Neural crest cell (in vitro differentiated cells): Measurements from ENCODE around the gene BCLAF1. TPM values are rescaled to one million over a fixed set of nuclear protein-coding genes. Genes with fewer than 3 reads are reported as not detected.
A peak's percentile ranks its signal among the peaks of the same experiment; 100 is the strongest.

Experiments used
- DNase-seq: peaks from one replicate; pipeline ENCODE4 v3.0.0; 2021; ENCODE audit warnings: low read depth, mixed read lengths, low spot score
- H3K27ac Mint-ChIP-seq: one replicate; pipeline ENCODE4 v1.8.0; 2021; ENCODE audit warnings: mild to moderate bottlenecking, mixed read lengths; ENCODE audit not compliant: unreplicated experiment
- H3K27me3 Mint-ChIP-seq: 2 replicates; pipeline ENCODE4 v1.8.0; 2021; ENCODE audit warnings: low read depth, mild to moderate bottlenecking, mixed read lengths
- H3K36me3 Mint-ChIP-seq: 2 replicates; pipeline ENCODE4 v1.8.0; 2021; ENCODE audit warnings: low read depth, mild to moderate bottlenecking, mixed read lengths
- H3K4me1 Mint-ChIP-seq: 2 replicates; pipeline ENCODE4 v1.8.0; 2021; ENCODE audit warnings: mixed read lengths
- H3K4me3 Mint-ChIP-seq: one replicate; pipeline ENCODE4 v1.8.0; 2021; ENCODE audit warnings: mild to moderate bottlenecking, mixed read lengths
- H3K9me3 Mint-ChIP-seq: 2 replicates; pipeline ENCODE4 v1.8.0; 2021; ENCODE audit warnings: mixed read lengths
- total RNA-seq: library from RNA; stranded (reverse); gene quantifications from 2 replicates; pipeline ENCODE4 v1.2.1, GENCODE V29; 2021
- TF ChIP-seq, protein P1 (sequence below): fragments of 200-600 bp; sonication (generic); conservative IDR thresholded peaks from 2 replicates; pipeline ENCODE4 v1.5.0; 2021; ENCODE audit warnings: antibody characterized with exemption, mild to moderate bottlenecking

The BCLAF1 gene
- total RNA-seq, 1 donor from 2014 or later, result 253 TPM

DNA sequence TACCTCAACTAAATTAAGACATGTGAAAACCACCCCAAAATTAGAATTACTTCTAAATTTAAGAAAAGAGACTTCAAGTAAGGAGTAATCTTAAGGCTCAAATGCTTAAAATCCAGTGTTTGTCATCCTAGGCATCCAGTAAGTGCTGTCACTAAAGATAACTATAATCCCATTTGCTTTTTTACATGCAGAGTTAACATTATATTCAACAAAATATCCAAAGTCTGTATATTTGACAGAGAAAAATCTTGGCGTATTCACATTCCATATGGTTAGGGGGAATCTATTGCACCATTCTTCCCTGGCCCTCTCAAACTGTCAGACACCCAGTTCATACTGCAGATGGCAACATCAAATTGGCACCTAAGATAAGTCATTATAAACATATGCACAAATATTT is 56.9 kb downstream of the BCLAF1 start:
- Mint-ChIP-seq H3K27me3 (no peaks in the 10 kb centered on the region), H3K36me3 (peaks cover 5% of the 10 kb centered on the region), H3K9me3 (no peaks in the 10 kb centered on the region), H3K4me1 (no peaks in the 10 kb centered on the region), H3K4me3 (no peak overlapping the region), H3K27ac (no peak overlapping the region)
- DNase-seq, result no peak
- TF ChIP-seq, protein P1, sequence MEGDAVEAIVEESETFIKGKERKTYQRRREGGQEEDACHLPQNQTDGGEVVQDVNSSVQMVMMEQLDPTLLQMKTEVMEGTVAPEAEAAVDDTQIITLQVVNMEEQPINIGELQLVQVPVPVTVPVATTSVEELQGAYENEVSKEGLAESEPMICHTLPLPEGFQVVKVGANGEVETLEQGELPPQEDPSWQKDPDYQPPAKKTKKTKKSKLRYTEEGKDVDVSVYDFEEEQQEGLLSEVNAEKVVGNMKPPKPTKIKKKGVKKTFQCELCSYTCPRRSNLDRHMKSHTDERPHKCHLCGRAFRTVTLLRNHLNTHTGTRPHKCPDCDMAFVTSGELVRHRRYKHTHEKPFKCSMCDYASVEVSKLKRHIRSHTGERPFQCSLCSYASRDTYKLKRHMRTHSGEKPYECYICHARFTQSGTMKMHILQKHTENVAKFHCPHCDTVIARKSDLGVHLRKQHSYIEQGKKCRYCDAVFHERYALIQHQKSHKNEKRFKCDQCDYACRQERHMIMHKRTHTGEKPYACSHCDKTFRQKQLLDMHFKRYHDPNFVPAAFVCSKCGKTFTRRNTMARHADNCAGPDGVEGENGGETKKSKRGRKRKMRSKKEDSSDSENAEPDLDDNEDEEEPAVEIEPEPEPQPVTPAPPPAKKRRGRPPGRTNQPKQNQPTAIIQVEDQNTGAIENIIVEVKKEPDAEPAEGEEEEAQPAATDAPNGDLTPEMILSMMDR, result no peak

DNA sequence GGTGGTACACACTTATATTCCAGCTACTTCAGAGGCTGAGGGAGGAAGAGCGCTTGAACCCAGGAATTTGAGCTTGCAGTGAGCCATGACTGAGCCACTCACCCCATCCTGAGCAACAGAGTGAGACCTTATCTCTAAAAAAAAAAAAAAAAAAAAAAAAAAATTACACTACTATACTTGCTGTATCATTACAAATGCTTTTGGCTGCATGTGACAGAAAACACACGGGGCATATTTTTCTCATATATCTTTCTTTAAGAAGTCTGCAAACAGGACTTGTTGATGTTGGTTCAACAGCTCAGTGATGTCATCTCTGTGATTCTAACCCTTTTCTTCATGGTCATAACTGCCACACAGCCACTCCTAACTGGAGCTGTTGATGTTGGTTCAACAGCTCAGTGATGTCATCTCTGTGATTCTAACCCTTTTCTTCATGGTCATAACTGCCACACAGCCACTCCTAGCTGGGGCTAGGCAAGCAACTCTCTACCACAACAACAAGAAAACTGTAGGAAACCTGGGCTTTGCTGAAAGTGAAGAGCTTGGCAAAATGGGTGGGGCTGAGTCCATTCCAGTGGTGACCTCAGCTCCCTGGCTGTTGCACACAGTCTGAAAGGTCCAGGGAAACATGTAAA is 59.3 kb downstream of the BCLAF1 start:
- DNase-seq, result no peak
- TF ChIP-seq, protein P1, result no peak
- Mint-ChIP-seq H3K4me3 (no peak overlapping the region), H3K27ac (no peak overlapping the region), H3K9me3 (peaks cover 5% of the 10 kb centered on the region), H3K4me1 (peaks cover 6% of the 10 kb centered on the region), H3K36me3 (peaks cover 5% of the 10 kb centered on the region), H3K27me3 (no peaks in the 10 kb centered on the region)

DNA sequence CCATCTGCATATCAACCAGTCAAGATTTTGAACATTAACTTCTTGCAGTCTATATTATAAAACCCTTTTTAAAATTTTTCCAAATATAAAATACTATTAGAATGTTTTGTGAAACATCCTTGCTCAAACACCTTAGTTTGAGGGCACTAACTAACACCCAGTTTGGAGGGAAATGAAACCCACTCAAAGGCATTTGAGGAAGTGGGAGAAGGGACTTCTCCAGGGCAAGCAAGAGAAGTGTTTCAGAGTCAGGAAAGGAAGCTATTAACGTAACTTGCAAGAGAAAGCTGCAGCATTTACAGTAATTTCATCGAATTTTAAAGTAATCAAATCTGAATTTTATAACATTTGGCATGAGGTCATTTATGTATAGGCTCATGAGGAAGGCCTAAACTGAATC is 60.8 kb downstream of the BCLAF1 start:
- Mint-ChIP-seq H3K27ac (no peak overlapping the region), H3K9me3 (peaks cover 5% of the 10 kb centered on the region), H3K27me3 (no peaks in the 10 kb centered on the region), H3K4me1 (peaks cover 6% of the 10 kb centered on the region), H3K36me3 (peaks cover 2% of the 10 kb centered on the region), H3K4me3 (no peak overlapping the region)
- no peak for DNase-seq
- TF ChIP-seq, protein P1, result no peak

DNA sequence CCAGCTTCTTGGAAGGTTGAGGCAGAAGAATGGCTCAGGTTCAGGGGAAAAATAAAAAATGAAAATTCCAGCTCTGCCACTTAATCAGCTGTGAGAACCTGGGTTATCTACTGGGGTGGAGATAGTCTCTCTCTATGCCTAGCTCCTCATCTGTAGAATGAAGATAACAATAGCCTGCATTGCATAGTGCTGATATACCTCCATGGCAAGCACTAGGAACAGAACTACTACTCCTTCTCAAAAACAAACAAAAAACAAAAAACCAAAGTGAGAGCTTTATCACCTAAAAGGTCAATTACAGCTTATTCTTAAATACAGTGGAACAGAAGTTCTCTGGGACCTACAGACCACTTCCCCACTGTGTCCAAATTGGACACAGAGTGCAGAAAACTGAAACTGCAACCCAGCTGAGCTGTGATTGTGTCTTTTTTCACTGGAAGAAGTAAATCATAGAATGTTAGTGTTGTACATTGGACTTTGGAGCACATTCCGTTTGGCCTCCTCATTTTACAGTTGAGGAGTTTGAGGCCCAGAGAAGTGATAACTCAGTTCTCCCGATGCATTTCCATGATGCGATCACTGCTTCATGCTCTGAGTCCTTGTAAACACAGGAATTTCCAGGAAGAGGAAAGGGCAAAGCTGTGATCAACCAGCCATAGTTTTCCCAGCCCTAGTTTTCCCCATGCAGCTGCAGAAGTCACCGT is 62.8 kb downstream of the BCLAF1 start:
- no peak overlapping the region for H3K27ac Mint-ChIP-seq
- no peak overlapping the region for H3K4me3 Mint-ChIP-seq
- no peaks in the 10 kb centered on the region for H3K27me3 Mint-ChIP-seq
- H3K9me3 Mint-ChIP-seq, result peaks cover 13% of the 10 kb centered on the region
- peaks cover 6% of the 10 kb centered on the region for H3K4me1 Mint-ChIP-seq
- TF ChIP-seq, protein P1, result no peak
- no peak for DNase-seq
- H3K36me3 Mint-ChIP-seq, result peaks cover 2% of the 10 kb centered on the region

DNA sequence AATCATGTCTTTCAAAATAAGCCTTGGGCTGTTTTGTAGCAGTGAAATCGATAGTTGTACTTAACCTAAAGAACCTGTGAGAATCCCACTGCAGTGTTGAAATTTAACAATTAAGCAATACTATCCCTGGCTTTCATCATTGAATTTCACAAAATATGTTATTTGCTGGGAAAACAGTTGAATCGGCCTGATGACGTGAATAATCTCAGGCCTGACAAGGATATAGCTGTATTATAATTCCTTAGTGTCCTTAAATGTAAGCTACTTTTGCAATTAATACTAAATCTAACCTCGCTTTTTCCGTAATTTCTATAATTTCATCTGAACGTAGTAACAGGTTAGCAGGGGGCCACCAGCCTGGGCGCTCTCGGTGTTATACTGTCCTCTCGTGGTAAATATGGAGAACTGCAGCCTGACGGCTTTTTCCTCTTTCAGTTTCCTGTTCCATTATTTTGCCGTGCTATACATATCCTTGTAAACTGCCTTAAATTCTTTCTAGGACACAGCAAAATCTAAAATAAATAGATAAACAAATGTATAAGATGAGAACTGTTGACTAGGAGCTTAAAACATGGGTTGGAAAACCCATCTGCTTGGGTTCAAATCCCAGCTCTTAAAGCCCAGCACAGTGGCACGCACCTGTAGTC is 63.5 kb downstream of the BCLAF1 start:
- Mint-ChIP-seq H3K4me1 (peaks cover 6% of the 10 kb centered on the region), H3K9me3 (peaks cover 16% of the 10 kb centered on the region), H3K36me3 (peaks cover 4% of the 10 kb centered on the region), H3K27ac (no peak overlapping the region), H3K27me3 (no peaks in the 10 kb centered on the region), H3K4me3 (no peak overlapping the region)
- TF ChIP-seq, protein P1, result peak; percentile 100
- DNase-seq, result peak; percentile 65
